GM12878 (cell line): ENCODE measurements around the gene MAP3K4.

Source experiments
- CTCF ChIP-seq, 3 experiments: IDR thresholded peaks in 2 of 3; conservative IDR thresholded peaks in 1 of 3; 2 replicates each; pipeline ENCODE4 v1.5.1; 2011; ENCODE audit warnings: low read depth in 3 of 3, low read length in 3 of 3, mild to moderate bottlenecking in 3 of 3, control low read depth in 2 of 3, moderate library complexity in 2 of 3, inconsistent platforms in 1 of 3, mixed read lengths in 1 of 3; ENCODE audit not compliant: control insufficient read depth in 2 of 3, insufficient read depth in 1 of 3; ENCODE audit errors: extremely low read depth in 1 of 3
- EZH2 ChIP-seq: IDR thresholded peaks from 2 replicates; pipeline ENCODE4 v1.6.1; 2012; ENCODE audit warnings: low read depth, mild to moderate bottlenecking, control low read depth, inconsistent platforms, low read length, borderline replicate concordance; ENCODE audit not compliant: control insufficient read depth
- SP1 ChIP-seq: IDR thresholded peaks from one replicate; pipeline ENCODE4 v1.6.1; 2011; ENCODE audit warnings: low read depth, low read length
- TCF7 ChIP-seq: IDR thresholded peaks from 2 replicates; pipeline ENCODE4 v1.6.1; 2014; ENCODE audit warnings: antibody characterized with exemption, borderline replicate concordance

GRCh38 chr6:161101517-161101916, 109.9 kb downstream of the MAP3K4 start:
- no peak for TF ChIP-seq EZH2
- no peak for TF ChIP-seq SP1
- TF ChIP-seq TCF7: no peak
- peak in 2 of 3 experiments; percentile 14; a peak in 1 of 6 replicates for TF ChIP-seq CTCF (IDR thresholded peaks at IDR 0.05 in 2 of 3, conservative IDR thresholded peaks at IDR 0.05 in 1 of 3; ENCODE audit: control insufficient read depth in 2 of 3, extremely low read depth in 1 of 3, insufficient read depth in 1 of 3, low read depth in 3 of 3, low read length in 3 of 3)
